H1 (cell line): ENCODE measurements around the gene CACNG4. TPM values are rescaled to one million over a fixed set of nuclear protein-coding genes. Genes with fewer than 3 reads are reported as not detected.

Experiments
- CHD7 ChIP-seq: fragments of 300-600 bp; sonication (generic); IDR thresholded peaks from 2 replicates; pipeline ENCODE4 v1.7.1; 2012; ENCODE audit warnings: low read length, moderate library complexity, mild to moderate bottlenecking, inconsistent platforms; ENCODE audit not compliant: insufficient replicate concordance
- JUN ChIP-seq: IDR thresholded peaks from 2 replicates; pipeline ENCODE4 v1.6.1; 2011; ENCODE audit warnings: low read depth, mild to moderate bottlenecking, improper control_type of control experiment, low read length
- RXRA ChIP-seq: IDR thresholded peaks from 2 replicates; pipeline ENCODE4 v1.6.1; 2011; ENCODE audit warnings: low read depth, mild to moderate bottlenecking, low read length, moderate library complexity; ENCODE audit not compliant: insufficient read depth
- TAF7 ChIP-seq: optimal IDR thresholded peaks from 2 replicates; pipeline ENCODE3; 2011; ENCODE audit warnings: low read depth, mild to moderate bottlenecking, inconsistent platforms, low read length, moderate library complexity, borderline replicate concordance
- polyA plus RNA-seq, 7 experiments: library from polyadenylated mRNA; depleted of rRNA in 3 of 7; stranded (reverse) in 5 of 7; unstranded in 2 of 7; fragments of >200 nt in 5 of 7; fragments of 200-250 nt in 2 of 7; gene quantifications; 1 replicate in 5 of 7; 2 replicates in 1 of 7; 4 replicates in 1 of 7; pipeline versions ENCODE4 v1.2.1 to v1.2.3, GENCODE V29; 2011 to 2013; ENCODE audit warnings: missing spikeins in 2 of 7, mixed read lengths in 2 of 7
- total RNA-seq: library from RNA; stranded (reverse); fragmentation: NEBNext Ultra II Directional; extraction: Animal tissue kit (Norgen Biotek cat#: 25700); gene quantifications from 2 replicates; pipeline ENCODE4 v1.2.1, GENCODE V29; 2021

The CACNG4 gene
- total and polyA plus RNA-seq, 2 of the 8 experiments (the other 6 are each of a cell fraction or from before 2014, with no cell fraction given), result 3.6 to 5.6 TPM

GRCh38 chr17:67035131-67036083 lies 70.9 kb downstream of the CACNG4 start (continued):
- TF ChIP-seq CHD7, result no peak
- TF ChIP-seq JUN, result no peak
- no peak for TF ChIP-seq TAF7
- no peak for TF ChIP-seq RXRA
